GM23338 (cell line): Measurements from ENCODE around the gene SPATA31E1. TPM values are rescaled to one million over a fixed set of nuclear protein-coding genes. Genes with fewer than 3 reads are reported as not detected.

Experiments
- ATAC-seq: fragments of 200-7000 bp; cut with Tn5 transposase; 3 replicates; pipeline ENCODE4 v1.9.1; 2020
- DNase-seq: peaks from one replicate; pipeline ENCODE4 v3.0.0-alpha.2; 2015; ENCODE audit warnings: low spot score
- H2AFZ ChIP-seq: fragments of 200-600 bp; sonication (generic); 2 replicates; pipeline ENCODE4 v1.8.0; 2016; ENCODE audit warnings: antibody characterized with exemption, mild to moderate bottlenecking, moderate library complexity
- H3F3A ChIP-seq: fragments of 200-600 bp; sonication (generic); replicated peaks from 2 replicates; pipeline ENCODE4 v1.8.0; 2017; ENCODE audit warnings: antibody characterized with exemption, mixed run types, low read depth
- H3K27ac ChIP-seq: fragments of 200-600 bp; sonication (generic); 2 replicates; pipeline ENCODE4 v1.6.1; 2016; ENCODE audit warnings: low read depth
- H3K27me3 ChIP-seq: fragments of 200-600 bp; sonication (generic); 2 replicates; pipeline ENCODE4 v1.8.0; 2016; ENCODE audit warnings: mild to moderate bottlenecking, mixed run types, moderate library complexity; ENCODE audit not compliant: insufficient read depth
- H3K36me3 ChIP-seq: fragments of 200-600 bp; sonication (generic); 2 replicates; pipeline ENCODE4 v1.8.0; 2016; ENCODE audit warnings: mild to moderate bottlenecking; ENCODE audit not compliant: insufficient read depth
- H3K4me1 ChIP-seq: fragments of 200-600 bp; sonication (generic); 2 replicates; pipeline ENCODE4 v1.8.0; 2016; ENCODE audit warnings: mild to moderate bottlenecking, moderate library complexity; ENCODE audit not compliant: insufficient read depth
- H3K4me2 ChIP-seq: fragments of 200-600 bp; sonication (generic); 2 replicates; pipeline ENCODE4 v1.7.1; 2017; ENCODE audit warnings: mixed run types
- H3K4me3 ChIP-seq: fragments of 200-600 bp; sonication (generic); 2 replicates; pipeline ENCODE4 v1.6.1; 2016; ENCODE audit warnings: mixed run types
- H3K79me2 ChIP-seq: fragments of 200-600 bp; sonication (generic); replicated peaks from 2 replicates; pipeline ENCODE4 v1.8.0; 2017; ENCODE audit warnings: mild to moderate bottlenecking; ENCODE audit not compliant: insufficient read depth
- H3K9me2 ChIP-seq: fragments of 200-600 bp; sonication (generic); 2 replicates; pipeline ENCODE4 v1.8.0; 2017; ENCODE audit not compliant: insufficient read depth
- H4K20me1 ChIP-seq: fragments of 200-600 bp; sonication (generic); replicated peaks from 2 replicates; pipeline ENCODE4 v1.8.0; 2017; ENCODE audit warnings: mild to moderate bottlenecking; ENCODE audit not compliant: insufficient read depth
- H3K27ac Mint-ChIP-seq: 2 replicates; pipeline ENCODE4 v1.8.0; 2020; ENCODE audit warnings: inconsistent platforms, mild to moderate bottlenecking, moderate library complexity, mixed read lengths
- H3K27me3 Mint-ChIP-seq: 3 replicates; pipeline ENCODE4 v1.8.0; 2022; ENCODE audit warnings: low read depth, mild to moderate bottlenecking, moderate library complexity, mixed read lengths, inconsistent platforms; ENCODE audit not compliant: insufficient read depth, poor library complexity
- H3K36me3 Mint-ChIP-seq: 3 replicates; pipeline ENCODE4 v1.8.0; 2021; ENCODE audit warnings: low read depth, mild to moderate bottlenecking, inconsistent platforms, moderate library complexity, mixed read lengths
- H3K4me1 Mint-ChIP-seq: 3 replicates; pipeline ENCODE4 v1.8.0; 2020; ENCODE audit warnings: mild to moderate bottlenecking, inconsistent platforms, mixed read lengths
- H3K4me3 Mint-ChIP-seq: 3 replicates; pipeline ENCODE4 v1.8.0; 2021; ENCODE audit warnings: moderate library complexity, mild to moderate bottlenecking, inconsistent platforms, mixed read lengths
- H3K9me3 Mint-ChIP-seq: 3 replicates; pipeline ENCODE4 v1.8.0; 2020; ENCODE audit warnings: moderate library complexity, mild to moderate bottlenecking, inconsistent platforms, mixed read lengths
- CREB1 ChIP-seq: fragments of 250-450 bp; sonication (Bioruptor Pico); IDR thresholded peaks from 2 replicates; pipeline ENCODE4 v1.5.0; 2020; ENCODE audit warnings: low read depth, mild to moderate bottlenecking, moderate library complexity
- NANOG ChIP-seq: IDR thresholded peaks from 2 replicates; pipeline ENCODE4 v1.6.1; 2016; ENCODE audit warnings: antibody characterized with exemption, borderline replicate concordance
- POLR2AphosphoS5 ChIP-seq: IDR thresholded peaks from 2 replicates; pipeline ENCODE4 v1.6.1; 2016; ENCODE audit warnings: antibody characterized with exemption, low read depth
- ZNF114 ChIP-seq: fragments of 250-450 bp; sonication (Bioruptor Pico); IDR thresholded peaks from 2 replicates; pipeline ENCODE4 v1.5.0; 2020; ENCODE audit warnings: mild to moderate bottlenecking, moderate library complexity
- ZNF331 ChIP-seq: fragments of 250-450 bp; sonication (Bioruptor Pico); IDR thresholded peaks from 2 replicates; pipeline ENCODE4 v1.5.0; 2020; ENCODE audit warnings: low read depth, mild to moderate bottlenecking, moderate library complexity
- ZNF462 ChIP-seq: fragments of 250-450 bp; sonication (Bioruptor Pico); IDR thresholded peaks from 2 replicates; pipeline ENCODE4 v1.5.0; 2020; ENCODE audit warnings: mild to moderate bottlenecking, moderate library complexity
- polyA plus RNA-seq: library from polyadenylated mRNA; unstranded; fragments of >200 nt; fragmentation: Nextera tagmentation; extraction: Ambion mirVana; gene quantifications from 2 replicates; pipeline ENCODE4 v1.2.1, GENCODE V29; 2016
- total RNA-seq: library from RNA; depleted of rRNA; stranded (reverse); fragments of >200 nt; shearing (Covaris generic); gene quantifications from 2 replicates; pipeline ENCODE4 v1.2.3, GENCODE V29; 2014

The SPATA31E1 gene
- total and polyA plus RNA-seq, 2 experiments from 2014 or later: 0.05 TPM; not detected in 1

DNA sequence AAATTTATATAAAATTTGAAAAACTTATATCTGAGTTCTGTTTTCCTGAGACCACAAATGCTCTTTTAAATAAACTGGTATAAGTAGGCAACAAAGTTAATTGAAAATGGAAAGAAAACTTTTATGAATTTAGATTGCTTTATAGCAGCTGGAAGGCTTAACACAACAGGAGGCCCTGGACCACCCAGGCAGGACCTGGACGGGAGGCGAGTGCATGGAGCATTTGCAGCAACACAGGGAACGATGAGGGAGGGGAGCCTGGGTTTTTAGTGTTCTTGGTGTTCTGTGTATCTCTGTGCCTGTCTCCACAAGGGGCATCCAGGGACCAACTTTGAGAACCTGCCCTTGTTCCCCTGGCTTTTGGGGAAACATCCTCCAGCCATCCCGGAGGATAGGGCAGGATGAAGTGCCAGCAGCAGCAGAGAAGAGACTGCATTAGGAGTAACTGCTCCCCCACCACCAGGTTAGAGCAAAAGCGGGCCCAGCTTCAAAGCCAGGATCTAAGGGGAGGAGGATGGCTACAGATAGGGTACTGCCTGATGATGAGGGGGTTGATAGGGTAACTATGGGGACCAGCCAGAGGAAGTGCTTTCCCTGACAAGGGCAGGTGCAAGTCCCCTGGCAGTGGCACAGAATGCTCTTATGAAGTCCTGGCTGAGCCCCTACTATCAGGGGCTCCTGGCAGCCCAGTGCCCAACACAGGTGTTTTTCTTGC, 6.7 kb upstream of the SPATA31E1 start (continued):
- TF ChIP-seq ZNF462 (CRISPR knock-in tag): no peak

- H3K27ac ChIP-seq: no peak overlapping the region
- no peak for DNase-seq
- no peaks in the 10 kb centered on the region for H3K79me2 ChIP-seq
- Mint-ChIP-seq H3K9me3 (peaks cover 3% of the 10 kb centered on the region), H3K4me3 (no peak overlapping the region), H3K27ac (no peak overlapping the region), H3K4me1 (peaks cover 36% of the 10 kb centered on the region), H3K27me3 (peaks cover 12% of the 10 kb centered on the region), H3K36me3 (peaks cover 7% of the 10 kb centered on the region; the same call in 2 of the 3 replicates)
- H3K36me3 ChIP-seq: no peaks in the 10 kb centered on the region
- H3K27me3 ChIP-seq: no peaks in the 10 kb centered on the region
- no peak for ATAC-seq
- no peak overlapping the region for H3K4me3 ChIP-seq
- no peak overlapping the region for H3K4me2 ChIP-seq
- H4K20me1 ChIP-seq: no peaks in the 10 kb centered on the region
- no peak overlapping the region for H2AFZ ChIP-seq
- H3K9me2 ChIP-seq: peaks cover 3% of the 10 kb centered on the region; the same call in 1 of the 2 replicates
- H3K4me1 ChIP-seq: peaks cover 17% of the 10 kb centered on the region
- no peaks in the 10 kb centered on the region for H3F3A ChIP-seq
- no peak for TF ChIP-seq ZNF331
- TF ChIP-seq POLR2AphosphoS5: no peak
- TF ChIP-seq NANOG: no peak
- no peak for TF ChIP-seq CREB1 (CRISPR knock-in tag)
- TF ChIP-seq ZNF114 (CRISPR knock-in tag): no peak
- TF ChIP-seq ZNF462 (CRISPR knock-in tag): no peak
Observed at GRCh38 chr9:87876708-87877107, 6.0 kb upstream of the SPATA31E1 start.
